NCI-H2107 treated with DMSO at 0.1 percent for 48 hours (cell line): Measurements from ENCODE around the gene SH2D6.
A peak's percentile ranks its signal among the peaks of the same experiment; 100 is the strongest.
"Not testable (repeated sequence)": the region's sequence is repeated elsewhere in the genome, so short reads cannot be mapped to it uniquely, and the experiment has no call there.

Experiments used
- DNase-seq: peaks from one replicate; lab custom pipeline; 2025; ENCODE audit not compliant: unreplicated experiment; lab: John Stamatoyannopoulos, UW

Gene SH2D6

GRCh38 chr2:85468096-85468703 lies 49.7 kb downstream of the SH2D6 start:
- DNase-seq: no peak

- peak; percentile 17 for DNase-seq
These were observed 50.3 kb downstream of the SH2D6 start for GRCh38 chr2:85468704-85469349.

GRCh38 chr2:85470850-85471800 lies 52.6 kb downstream of the SH2D6 start:
- DNase-seq: no peak

GRCh38 chr2:85472261-85472660 lies 53.7 kb downstream of the SH2D6 start:
- DNase-seq: no peak

GRCh38 chr2:85475799-85476490 lies 57.4 kb downstream of the SH2D6 start:
- no peak for DNase-seq

GRCh38 chr2:85476624-85477023 lies 58.1 kb downstream of the SH2D6 start:
- DNase-seq: no peak

GRCh38 chr2:85477884-85478283 lies 59.4 kb downstream of the SH2D6 start:
- no peak for DNase-seq

- no peak for DNase-seq
These were observed 63.6 kb downstream of the SH2D6 start for GRCh38 chr2:85481818-85482777.

GRCh38 chr2:85484615-85485014 lies 66.1 kb downstream of the SH2D6 start:
- DNase-seq: not testable (repeated sequence)

- DNase-seq: no peak
These were observed 67.3 kb downstream of the SH2D6 start for GRCh38 chr2:85485815-85486214.
